ENCODE results near the gene CBLB. TPM values are rescaled to one million over a fixed set of nuclear protein-coding genes. Genes with fewer than 3 reads are reported as not detected.

Gene CBLB
- total and polyA plus RNA-seq, 9 of the 15 experiments (the other 6 are each of a cell fraction or from before 2014, with no cell fraction given): 1.8 to 8.1 (median 5.3) TPM

- TF ChIP-seq REST (IDR thresholded peaks at IDR 0.05; ENCODE audit: borderline replicate concordance): peak; percentile 12; the same call in 1 of the 2 replicates
- no peak for TF ChIP-seq REST (CRISPR knock-in tag; IDR thresholded peaks at IDR 0.05; ENCODE audit: low read depth)
- TF ChIP-seq ZZZ3 (IDR thresholded peaks at IDR 0.05): no peak
- no peak for TF ChIP-seq SAP30 (IDR thresholded peaks at IDR 0.05; ENCODE audit: borderline replicate concordance, insufficient read depth, low read depth, low read length, poor library complexity, severe bottlenecking)
- TF ChIP-seq ASH1L (IDR thresholded peaks at IDR 0.05; ENCODE audit: borderline replicate concordance, low read depth, partially characterized antibody): no peak
- TF ChIP-seq, protein P1, sequence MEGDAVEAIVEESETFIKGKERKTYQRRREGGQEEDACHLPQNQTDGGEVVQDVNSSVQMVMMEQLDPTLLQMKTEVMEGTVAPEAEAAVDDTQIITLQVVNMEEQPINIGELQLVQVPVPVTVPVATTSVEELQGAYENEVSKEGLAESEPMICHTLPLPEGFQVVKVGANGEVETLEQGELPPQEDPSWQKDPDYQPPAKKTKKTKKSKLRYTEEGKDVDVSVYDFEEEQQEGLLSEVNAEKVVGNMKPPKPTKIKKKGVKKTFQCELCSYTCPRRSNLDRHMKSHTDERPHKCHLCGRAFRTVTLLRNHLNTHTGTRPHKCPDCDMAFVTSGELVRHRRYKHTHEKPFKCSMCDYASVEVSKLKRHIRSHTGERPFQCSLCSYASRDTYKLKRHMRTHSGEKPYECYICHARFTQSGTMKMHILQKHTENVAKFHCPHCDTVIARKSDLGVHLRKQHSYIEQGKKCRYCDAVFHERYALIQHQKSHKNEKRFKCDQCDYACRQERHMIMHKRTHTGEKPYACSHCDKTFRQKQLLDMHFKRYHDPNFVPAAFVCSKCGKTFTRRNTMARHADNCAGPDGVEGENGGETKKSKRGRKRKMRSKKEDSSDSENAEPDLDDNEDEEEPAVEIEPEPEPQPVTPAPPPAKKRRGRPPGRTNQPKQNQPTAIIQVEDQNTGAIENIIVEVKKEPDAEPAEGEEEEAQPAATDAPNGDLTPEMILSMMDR (IDR thresholded peaks at IDR 0.05 in 2 of 3, conservative IDR thresholded peaks at IDR 0.05 in 1 of 3; ENCODE audit: insufficient read depth in 2 of 3, low read depth in 1 of 3, low read length in 3 of 3): peak in 2 of 3 experiments; percentile 8 to 72; a peak in 3 of 6 replicates
- no peak for TF ChIP-seq ZNF277 (CRISPR knock-in tag; IDR thresholded peaks at IDR 0.05; ENCODE audit: borderline replicate concordance)
- TF ChIP-seq GATAD2A (IDR thresholded peaks at IDR 0.05): no peak
- TF ChIP-seq, protein P2, sequence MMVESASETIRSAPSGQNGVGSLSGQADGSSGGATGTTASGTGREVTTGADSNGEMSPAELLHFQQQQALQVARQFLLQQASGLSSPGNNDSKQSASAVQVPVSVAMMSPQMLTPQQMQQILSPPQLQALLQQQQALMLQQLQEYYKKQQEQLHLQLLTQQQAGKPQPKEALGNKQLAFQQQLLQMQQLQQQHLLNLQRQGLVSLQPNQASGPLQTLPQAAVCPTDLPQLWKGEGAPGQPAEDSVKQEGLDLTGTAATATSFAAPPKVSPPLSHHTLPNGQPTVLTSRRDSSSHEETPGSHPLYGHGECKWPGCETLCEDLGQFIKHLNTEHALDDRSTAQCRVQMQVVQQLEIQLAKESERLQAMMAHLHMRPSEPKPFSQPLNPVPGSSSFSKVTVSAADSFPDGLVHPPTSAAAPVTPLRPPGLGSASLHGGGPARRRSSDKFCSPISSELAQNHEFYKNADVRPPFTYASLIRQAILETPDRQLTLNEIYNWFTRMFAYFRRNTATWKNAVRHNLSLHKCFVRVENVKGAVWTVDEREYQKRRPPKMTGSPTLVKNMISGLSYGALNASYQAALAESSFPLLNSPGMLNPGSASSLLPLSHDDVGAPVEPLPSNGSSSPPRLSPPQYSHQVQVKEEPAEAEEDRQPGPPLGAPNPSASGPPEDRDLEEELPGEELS (CRISPR knock-in tag; IDR thresholded peaks at IDR 0.05; ENCODE audit: borderline replicate concordance): no peak
- TF ChIP-seq, protein P3, sequence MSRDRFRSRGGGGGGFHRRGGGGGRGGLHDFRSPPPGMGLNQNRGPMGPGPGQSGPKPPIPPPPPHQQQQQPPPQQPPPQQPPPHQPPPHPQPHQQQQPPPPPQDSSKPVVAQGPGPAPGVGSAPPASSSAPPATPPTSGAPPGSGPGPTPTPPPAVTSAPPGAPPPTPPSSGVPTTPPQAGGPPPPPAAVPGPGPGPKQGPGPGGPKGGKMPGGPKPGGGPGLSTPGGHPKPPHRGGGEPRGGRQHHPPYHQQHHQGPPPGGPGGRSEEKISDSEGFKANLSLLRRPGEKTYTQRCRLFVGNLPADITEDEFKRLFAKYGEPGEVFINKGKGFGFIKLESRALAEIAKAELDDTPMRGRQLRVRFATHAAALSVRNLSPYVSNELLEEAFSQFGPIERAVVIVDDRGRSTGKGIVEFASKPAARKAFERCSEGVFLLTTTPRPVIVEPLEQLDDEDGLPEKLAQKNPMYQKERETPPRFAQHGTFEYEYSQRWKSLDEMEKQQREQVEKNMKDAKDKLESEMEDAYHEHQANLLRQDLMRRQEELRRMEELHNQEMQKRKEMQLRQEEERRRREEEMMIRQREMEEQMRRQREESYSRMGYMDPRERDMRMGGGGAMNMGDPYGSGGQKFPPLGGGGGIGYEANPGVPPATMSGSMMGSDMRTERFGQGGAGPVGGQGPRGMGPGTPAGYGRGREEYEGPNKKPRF (IDR thresholded peaks at IDR 0.05; ENCODE audit: low read depth, low read length): no peak
Observed at GRCh38 chr3:105686278-105686897, 182.4 kb downstream of the CBLB start (continued).

Measured in K562 (cell line).